ENCODE data around the gene BDH1.
A peak's percentile ranks its signal among the peaks of the same experiment; 100 is the strongest.
"Not testable (repeated sequence)": the region's sequence is repeated elsewhere in the genome, so short reads cannot be mapped to it uniquely, and the experiment has no call there.

The BDH1 gene, protein sequence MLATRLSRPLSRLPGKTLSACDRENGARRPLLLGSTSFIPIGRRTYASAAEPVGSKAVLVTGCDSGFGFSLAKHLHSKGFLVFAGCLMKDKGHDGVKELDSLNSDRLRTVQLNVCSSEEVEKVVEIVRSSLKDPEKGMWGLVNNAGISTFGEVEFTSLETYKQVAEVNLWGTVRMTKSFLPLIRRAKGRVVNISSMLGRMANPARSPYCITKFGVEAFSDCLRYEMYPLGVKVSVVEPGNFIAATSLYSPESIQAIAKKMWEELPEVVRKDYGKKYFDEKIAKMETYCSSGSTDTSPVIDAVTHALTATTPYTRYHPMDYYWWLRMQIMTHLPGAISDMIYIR

DNA sequence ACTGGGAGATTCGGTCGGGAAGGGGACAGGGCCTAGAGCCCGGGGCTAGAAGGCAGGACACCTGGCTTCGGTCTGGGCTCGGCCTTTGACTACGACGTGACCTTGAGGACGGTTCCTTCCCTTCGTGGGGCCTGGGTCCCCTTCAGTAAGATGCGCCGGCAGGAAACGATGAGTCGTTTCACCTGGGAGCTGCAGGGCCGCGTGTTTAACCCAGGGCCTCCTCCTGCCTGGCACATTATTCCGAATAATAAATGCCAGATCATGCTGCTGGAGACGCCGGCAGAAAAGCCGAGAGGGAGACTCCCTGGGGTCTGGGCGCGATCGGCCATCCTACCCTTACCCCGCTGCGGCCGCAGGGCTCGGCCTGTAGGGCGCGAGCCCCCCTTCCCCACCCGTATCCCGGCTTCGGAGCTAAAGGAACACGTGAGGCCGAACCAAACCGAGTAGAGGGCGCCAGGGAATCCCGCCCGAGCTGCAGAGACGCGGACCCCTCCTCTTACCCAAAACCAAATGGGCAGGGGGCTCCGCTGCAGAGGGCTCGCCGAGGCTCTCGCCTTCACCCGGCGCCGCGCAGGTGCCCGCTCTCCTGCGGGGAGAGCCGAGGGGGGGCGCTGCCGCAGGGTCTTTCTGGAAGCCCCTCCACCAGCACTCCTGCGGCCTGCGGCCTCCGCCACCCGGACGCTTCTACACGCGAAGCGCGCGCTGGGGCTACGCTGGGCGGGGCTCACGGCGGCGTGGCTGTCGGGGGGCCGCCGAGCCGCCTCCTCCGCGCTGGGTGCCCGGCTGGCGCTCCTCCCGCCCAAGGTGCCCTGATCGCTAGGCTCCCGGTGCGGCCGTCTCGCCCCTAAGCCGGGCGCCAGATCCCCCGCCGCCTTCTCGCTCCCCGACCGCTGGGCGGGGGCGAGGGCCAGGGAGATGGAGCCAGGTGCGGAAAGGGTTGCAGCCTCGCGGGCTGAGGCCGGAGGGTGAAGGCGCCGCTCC, at the start of gene BDH1:
BDH1 (minus strand) TSS at position 688 of the 981 bp plus-strand sequence. CDS start 9,525 bp downstream, outside the sequence.
- DNase-seq, result peak; percentile 80

DNA sequence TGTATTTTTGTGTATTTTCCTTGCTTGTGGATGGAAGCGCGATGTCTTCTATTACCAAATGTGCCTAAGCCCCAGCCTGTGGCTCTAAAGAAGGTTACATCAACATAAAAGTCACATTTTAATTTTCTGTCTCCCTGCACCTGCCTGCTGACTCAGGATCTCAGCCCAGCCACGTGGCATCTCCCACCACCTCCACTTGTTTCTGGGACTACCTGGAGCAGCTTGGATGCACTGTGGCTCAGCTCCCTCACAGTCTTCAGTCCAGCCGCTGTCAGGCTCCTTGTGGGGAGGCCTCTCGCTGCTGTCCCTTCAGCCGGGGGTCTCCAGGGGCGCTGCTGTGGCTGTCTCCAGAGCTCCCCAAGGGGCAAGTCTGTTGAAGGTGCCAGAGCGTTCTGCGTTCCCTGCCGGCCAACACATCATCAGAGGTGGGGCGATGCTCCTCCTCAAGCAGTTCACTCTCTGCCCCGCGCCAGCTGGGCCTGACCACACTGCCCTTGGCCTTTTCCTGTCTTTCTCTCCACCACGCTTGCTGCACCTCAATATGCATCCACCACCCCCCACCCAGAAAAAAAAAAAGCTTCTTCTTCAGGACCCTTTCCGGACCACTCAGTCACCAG, 47.7 kb upstream of the BDH1 start:
- DNase-seq, result no peak

DNA sequence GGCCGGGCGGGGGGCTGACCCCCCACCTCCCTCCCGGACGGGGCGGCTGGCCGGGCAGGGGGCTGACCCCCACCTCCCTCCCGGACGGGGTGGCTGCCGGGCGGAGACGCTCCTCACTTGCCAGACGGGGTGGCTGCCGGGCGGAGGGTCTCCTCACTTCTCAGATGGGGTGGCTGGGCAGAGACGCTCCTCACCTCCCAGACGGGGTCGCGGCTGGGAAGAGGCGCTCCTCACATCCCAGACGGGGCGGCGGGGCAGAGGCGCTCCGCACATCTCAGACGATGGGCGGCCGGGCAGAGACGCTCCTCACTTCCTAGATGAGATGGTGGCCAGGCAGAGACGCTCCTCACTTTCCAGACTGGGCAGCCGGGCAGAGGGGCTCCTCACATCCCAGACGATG, 46.6 kb upstream of the BDH1 start:
- DNase-seq, result not testable (repeated sequence)

DNA sequence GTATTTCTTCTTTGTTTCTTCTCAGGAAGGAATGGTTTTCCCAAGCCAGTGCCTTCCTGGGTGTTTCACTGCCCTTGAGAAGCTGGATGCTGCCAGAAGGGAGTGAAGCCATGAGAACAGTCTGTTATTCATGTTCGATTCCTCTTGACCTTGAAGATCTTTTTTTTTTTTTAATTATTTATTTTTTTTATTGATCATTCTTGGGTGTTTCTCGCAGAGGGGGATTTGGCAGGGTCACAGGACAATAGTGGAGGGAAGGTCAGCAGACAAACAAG, 45.7 kb upstream of the BDH1 start:
- not testable (repeated sequence) for DNase-seq

DNA sequence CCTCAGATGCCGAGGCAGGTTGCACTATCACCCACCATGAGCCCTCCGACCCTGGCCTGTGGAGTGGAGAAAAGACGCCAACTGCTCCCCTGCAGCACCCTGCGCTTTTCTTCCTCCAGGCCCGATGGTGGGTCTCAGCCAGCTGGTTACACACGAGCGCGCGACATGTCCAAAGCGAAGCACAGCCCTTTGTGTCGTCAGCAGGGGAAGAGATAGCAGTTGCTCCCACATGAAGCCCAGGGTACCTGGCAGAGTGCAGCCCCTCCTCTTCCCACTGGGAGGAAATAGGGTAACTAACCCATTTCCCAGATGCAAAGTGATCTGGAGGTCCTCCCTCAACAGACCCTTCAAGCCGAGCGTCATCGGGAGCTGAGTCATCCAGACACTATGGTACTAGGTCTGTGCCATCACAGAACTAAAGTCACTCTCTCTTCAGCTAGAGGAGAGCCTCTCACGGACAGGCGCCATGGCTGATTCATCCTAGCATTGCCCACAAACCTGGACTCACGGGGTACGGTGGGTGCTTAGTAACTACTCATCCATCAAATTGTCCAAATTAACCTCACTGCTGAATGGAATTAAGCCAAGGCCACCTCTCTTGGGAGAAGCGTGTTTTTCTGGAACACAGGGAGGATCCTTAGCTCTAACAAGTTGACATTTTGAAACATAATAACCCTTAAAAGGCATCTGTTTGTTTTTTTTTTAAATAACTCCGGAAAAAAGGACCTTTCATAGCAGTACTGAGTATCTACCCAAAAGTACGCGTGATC, 45.2 kb upstream of the BDH1 start:
- DNase-seq, result no peak

DNA sequence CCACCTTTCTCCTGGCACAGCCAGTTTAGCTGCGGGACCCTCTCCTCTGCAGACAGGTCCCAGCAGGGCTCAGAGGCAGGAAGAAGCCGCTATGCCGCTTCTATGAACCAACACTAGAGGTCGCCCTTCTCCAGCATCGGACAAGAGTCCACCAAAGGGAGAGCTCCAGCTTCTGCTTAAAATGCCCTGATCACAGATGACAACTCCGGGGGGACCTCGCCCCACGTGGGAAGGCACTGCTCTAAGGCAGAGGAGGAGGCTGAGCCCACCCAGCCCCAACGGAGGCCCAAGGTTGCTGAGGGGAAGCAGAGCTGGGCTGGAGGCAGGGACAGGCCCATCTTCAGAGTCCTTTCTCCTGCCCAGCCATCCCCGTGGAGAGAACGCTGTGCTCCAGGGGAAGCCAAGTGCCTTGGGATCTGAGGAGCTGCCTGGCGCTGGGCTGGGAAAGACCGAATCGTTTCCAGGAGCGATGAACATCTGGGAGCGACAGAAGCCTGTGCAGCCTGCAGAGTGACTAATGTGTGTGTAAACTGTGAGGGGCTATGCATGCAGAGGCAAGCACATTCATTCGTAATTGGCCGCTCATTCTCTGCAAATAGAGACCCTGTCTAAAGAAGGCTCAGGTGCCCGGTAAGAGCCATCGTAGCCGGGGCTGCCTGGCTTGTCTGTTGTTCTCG, 43.5 kb upstream of the BDH1 start:
- no peak for DNase-seq

DNA sequence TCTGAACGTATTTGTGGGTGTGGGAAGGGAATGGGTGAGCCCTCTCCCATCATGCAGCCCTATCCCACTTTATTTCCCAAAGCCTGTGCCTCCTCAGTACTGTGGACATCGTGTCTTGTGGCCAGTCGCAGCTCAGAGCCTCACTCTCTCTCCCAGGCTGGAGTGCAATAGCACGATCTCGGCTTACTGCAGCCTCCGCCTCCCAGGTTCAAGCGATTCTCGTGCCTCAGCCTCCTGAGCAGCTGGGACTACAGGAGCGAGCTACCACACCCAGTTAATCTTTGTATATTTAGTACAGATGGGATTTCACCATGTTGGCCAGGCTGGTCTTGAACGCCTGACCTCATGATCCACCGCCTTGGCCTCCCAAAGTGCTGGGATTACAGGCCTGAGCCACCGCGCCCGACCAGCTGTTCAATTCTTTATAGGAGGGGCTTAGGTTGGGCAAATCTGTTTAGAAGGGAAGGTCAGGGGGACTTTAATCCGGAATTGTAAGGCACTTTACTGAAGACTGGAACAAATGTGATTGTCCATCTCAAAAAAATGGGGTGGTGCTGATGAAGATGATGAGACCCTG, 42.7 kb upstream of the BDH1 start:
- DNase-seq, result no peak

DNA sequence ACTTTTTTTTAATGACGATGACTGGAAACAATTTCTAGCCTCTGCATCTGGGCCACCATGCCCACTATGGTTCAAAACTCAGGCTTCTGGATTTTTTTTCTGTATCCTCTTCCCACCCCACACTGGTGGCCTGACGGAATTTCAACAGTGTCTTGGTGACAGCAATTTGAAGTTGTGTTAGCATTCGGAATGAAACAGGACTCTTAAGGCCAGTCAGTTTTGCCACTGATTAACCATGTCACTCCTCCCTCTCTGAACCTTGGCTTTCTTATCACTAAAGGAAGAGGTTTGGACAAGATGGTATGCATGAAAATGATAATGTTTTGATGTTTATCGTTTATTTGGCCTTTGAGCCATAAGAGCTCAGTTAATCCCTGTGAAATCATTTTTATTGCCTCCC, 41.6 kb upstream of the BDH1 start:
- no peak for DNase-seq

DNA sequence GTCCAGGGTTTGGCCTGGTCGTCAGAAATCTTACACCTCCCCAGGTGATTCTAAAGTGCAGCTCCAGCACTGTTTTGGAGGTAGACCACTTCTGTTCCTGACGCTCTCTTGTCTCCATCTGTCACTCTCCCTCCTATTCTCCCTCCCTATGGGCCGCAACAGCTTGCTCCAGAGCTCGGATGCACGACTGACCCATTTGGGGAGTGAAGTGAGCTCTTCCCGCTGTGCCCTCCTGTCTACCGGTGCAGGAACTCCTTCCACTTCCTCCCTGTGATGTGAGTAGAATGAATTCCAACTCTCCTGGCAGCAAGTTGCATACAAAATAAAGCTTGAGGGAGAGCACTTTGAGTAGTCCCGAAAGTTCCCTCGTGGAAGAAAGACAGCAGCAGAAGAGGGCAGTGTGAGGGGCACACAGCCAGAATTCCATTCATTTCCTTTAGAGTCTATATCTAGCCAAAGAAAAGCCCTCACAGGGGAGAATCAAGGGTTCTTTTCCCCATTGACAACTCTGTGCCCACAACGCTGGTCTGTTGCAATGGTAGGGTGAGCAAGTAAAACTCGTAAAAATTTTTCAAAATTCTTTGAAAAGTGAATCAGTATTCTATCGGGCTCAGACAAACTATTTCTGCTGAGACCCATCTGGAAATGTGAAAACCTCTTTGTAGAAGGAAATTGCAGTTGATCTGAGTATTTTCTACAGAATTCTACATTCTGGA, 39.9 kb upstream of the BDH1 start:
- DNase-seq, result no peak

DNA sequence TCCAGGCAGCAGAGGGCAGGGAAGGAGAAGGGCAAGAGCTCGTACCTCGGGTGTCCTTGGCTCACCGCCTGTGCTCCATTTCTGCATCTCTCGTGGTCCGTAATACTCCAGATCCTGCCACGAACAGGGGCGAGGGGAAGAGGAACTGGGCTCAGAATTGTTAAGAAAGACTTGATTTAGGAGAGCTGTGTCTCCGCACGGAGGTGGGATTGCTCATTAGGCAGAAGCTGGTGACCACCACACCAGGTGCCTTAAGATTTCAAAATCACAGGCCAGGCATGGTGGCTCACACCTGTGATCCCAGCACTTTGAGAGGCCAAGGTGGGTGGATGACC, 37.2 kb upstream of the BDH1 start:
- DNase-seq, result no peak

DNA sequence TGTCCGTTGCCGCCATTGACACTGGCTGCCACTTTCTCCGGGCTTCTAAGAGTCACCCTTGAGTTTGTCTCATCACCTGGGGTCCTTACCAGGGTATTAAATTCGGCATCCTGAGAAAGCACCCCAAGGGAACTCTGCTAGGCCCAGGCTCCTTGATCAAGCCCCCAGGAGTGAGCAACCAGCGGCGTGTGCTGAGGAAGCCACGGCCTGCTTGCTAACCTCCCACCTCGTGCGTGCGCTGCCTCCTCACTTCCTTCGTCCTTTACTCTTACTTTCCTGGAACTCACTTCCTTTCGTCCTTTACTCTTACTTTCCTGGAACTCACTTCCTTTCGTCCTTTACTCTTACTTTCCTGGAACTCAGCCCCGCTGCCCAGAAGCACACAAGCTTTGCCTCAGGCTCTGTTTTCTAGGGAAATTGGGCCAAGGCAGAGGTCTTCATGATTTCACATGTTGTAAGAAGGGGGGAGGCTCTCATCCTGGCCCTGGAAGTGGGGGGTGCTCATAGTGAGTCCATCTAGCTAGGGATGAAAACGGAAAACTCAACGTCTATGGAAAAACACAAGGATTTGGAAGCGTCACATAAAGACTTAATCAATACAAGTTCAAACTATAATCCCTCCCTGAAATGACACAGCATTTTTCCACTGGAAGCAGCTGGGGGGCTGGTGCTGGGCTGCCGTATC, 36.7 kb upstream of the BDH1 start:
- no peak for DNase-seq

DNA sequence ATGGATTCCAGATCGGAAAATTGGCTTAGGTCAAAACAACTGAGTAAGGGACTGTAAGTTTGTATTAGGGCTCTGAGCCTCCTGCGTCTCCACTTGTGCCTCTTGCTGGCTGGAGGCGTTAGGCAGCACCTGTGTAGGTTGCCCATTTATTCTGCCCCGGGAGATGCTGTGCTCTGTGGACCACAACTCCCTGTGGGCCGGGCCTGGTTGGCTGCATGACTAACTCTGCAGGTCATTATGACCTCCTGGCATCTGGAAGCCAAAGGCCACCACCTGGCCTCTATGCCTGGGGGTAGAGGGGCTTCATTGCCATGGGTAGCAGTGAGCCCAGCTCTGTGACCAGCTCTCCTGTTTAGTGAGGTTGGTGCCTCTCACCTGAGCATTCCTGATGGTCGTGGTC, 36.0 kb upstream of the BDH1 start:
- DNase-seq, result no peak

DNA sequence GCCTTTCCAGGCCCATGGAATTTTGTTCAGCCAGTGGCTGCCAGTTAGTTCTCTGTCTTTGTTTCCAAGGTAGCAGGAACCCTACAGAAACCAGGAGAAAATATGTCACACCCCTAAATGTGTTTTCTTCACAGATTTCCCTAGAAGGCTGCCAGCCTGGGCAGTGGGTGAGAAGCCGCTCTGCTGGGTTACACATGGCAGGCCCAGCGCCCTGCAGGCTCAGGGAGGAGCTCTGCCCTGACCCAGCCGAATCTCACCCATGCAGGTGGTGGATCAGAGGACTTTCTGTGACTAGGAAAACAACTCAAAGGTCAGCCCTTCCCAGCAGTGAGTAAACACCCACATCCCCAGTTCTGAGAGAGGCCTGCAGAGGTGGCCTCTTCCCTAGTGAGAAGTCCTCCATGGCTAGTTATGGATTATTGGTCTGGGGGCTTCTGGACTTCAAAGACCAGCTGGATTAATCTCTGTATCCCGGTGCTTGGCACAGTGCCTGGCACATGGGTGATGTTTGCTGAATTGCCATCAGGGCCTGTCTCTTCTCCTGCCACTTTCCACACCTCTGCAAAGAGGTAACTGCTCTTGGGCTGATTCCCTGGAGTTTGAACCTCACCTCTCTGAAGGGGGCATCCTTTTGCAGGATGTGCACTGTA, 34.7 kb upstream of the BDH1 start:
- DNase-seq, result peak; percentile 87

DNA sequence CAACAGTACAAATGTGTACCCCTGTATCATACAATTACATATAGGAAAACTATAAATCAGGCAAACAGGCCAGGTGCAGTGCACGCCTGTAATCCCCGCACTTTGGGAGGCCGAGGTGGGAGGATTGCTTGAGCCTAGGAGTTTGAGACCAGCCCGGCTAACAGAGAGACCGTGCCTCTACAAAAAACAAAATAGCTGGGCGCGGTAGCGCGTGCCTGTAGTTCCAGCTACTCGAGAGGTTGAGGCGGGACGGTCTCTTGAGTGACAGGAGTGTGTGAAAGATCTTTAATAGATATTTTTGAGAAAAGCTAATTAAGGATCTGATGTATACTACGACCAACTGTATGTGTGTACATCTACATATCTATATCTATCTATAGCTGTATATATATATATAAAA, 33.8 kb upstream of the BDH1 start:
- DNase-seq, result no peak

DNA sequence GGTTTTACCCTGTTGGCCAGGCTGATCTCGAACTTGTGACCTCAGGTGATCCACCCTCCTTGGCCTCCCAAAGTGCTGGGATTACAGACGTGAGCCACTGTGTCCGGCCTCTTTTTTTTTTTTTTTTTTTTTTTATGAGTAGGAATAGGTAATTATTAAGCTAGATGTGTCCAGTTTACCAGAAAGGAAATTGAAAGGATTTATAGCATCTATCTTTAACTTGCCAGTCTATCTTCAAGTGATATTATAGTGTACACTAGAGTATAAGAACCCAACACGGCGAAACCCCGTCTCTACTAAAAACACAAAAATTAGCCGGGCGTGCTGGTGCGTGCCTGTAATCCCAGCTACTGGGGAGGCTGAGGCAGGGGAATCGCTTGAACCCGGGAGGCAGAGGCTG, 31.0 kb upstream of the BDH1 start:
- not testable (repeated sequence) for DNase-seq

DNA sequence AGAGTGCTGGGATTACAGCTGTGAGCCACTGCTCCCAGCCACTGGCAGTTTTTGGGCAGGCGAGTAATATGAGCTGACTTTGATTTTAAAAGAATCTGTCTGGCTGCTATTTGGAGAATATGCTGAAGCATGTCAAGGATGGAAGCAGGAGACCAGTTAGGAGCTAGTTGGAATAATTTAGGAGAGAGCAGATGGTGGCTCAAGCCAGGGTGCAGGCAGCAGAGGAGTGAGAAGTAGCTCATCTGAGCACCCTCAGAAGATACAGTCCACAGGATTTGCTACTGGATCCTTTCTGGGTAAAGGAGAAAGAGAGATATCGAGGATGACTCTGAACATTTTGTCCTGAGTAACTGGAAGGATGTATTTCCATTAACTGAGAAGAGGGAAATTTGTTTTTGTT, 30.4 kb upstream of the BDH1 start:
- DNase-seq, result no peak

DNA sequence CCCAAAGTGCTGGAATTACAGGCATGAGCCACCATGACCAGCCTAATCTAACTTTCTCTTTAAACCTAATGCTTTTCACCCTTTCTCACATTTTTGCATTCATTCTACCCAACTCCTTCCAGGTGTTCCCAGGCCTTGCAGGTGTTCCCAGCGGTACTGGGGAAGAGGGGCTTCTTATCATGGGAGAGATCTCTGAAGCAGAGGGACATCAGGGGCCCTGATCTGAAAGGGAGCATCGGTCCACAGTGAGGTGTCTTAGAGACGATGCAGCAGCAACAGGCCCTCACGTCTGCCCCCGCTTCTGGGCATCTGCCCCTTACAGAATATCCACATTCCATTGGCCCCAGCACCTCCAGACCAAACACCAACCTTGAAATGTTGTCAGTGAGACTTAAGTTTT, 29.0 kb upstream of the BDH1 start:
- DNase-seq, result no peak

DNA sequence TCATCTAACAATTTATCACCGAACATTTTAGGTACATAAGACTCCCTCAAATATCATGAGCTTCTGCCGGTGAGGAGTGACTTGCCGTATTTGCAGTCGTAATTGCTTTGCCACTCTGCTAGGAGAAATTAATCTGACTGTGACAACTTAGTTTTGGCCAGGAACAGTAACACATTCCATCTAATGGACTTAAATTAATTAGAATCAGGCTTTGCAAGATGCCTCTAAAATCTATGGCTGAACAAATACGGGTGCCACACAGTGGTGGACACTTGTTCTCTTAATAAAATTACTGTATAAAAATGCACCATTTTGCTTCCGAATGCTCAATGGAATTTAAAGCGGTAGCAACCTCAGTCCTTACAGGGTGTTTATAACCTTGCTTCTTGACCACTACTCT, 27.6 kb upstream of the BDH1 start:
- DNase-seq, result no peak

DNA sequence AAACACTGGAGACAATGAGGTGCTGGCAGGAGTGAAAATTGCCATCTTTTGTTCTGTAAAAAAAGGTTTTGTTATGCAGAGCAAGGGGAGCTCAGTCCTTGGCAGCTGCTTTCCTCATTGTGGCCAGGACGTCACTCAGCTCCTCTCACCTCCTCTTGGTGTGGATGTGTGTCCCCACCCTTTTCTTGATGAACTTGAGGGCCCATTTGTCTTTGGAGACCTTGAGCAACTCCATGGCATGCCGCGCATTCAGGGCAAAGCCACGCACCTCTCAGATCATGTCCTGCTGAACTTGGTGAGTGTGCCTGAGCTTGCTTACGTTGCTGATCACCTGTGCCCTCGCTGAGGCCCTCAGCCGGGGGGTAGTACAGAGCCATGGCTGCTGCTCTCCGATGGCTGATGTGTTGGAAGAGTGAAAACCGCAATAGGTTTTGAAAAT, 24.5 kb upstream of the BDH1 start:
- DNase-seq, result no peak

DNA sequence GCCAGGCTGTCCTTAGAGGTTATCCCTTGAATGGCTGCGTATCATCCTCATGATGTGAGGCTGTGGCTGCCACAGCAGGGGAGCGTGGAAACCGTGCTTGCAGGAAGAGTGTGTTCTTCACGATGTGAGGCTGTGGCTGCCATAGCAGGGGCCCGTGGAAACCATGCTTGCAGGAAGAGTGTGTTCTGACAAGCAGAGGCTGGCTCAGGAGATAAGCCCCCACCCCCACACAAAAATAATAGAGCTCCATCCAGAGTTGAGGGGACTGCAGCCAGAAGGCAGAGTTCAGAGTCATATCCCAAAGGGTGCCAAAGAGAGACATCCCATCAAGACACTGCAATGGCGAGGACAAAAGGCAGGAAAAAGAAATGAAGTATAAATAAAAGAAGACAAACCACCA, 22.6 kb upstream of the BDH1 start:
- DNase-seq, result no peak

Data from DMS53 (cell line).